A549 (cell line): ENCODE data around the gene ATP9A. TPM values are rescaled to one million over a fixed set of nuclear protein-coding genes. Genes with fewer than 3 reads are reported as not detected.
"Not testable (repeated sequence)": the region's sequence is repeated elsewhere in the genome, so short reads cannot be mapped to it uniquely, and the experiment has no call there.

Source experiments
- ATAC-seq, 2 experiments: fragments of 200-7000 bp in 1 of 2; fragments of >200 bp in 1 of 2; cut with Nextera tagmentation in 1 of 2; cut with Tn5 transposase in 1 of 2; 3 replicates each; pipeline versions ENCODE4 v1.8.0 to v1.9.1; 2018 to 2020; ENCODE audit warnings: mild to moderate bottlenecking in 1 of 2, moderate library complexity in 1 of 2
- CTCF ChIA-PET: fragments of 300-600 bp; sonication (Branson Sonifier 250); formaldehyde crosslinking; extraction: SDS; loops from one replicate; lab custom pipeline; 2021; ENCODE audit warnings: antibody characterized with exemption, inconsistent platforms; lab: Yijun Ruan, JAX
- POLR2A ChIA-PET: fragments of 350-600 bp; formaldehyde crosslinking; extraction: SDS; loops from one replicate; lab custom pipeline; 2021; ENCODE audit warnings: antibody characterized with exemption, inconsistent platforms; lab: Yijun Ruan, JAX
- DNase-seq, 2 experiments: peaks; one replicate each; pipeline versions ENCODE4 v3.0.0 to v3.0.0-alpha.2; 2011 to 2016; ENCODE audit warnings: low read depth in 1 of 2, low spot score in 1 of 2
- FAIRE-seq: peaks from 2 replicates; lab custom pipeline; 2011; peaks lifted over from hg19 to GRCh38; lab: Jason Lieb, UNC
- H3K27ac ChIP-seq, 2 experiments: fragments of >200 bp; sonication (Bioruptor Twin); formaldehyde crosslinking; 3 replicates each; pipeline ENCODE4 v1.5.1; 2016 to 2017
- H3K4me1 ChIP-seq: fragments of >200 bp; sonication (Bioruptor Twin); formaldehyde crosslinking; 3 replicates; pipeline ENCODE4 v1.6.1; 2016
- H3K4me2 ChIP-seq: fragments of >200 bp; sonication (Bioruptor Twin); formaldehyde crosslinking; 3 replicates; pipeline ENCODE4 v1.6.1; 2016
- H3K4me3 ChIP-seq: fragments of >200 bp; sonication (Bioruptor Twin); formaldehyde crosslinking; 3 replicates; pipeline ENCODE4 v1.5.1; 2016
- H3K9me3 ChIP-seq: fragments of >200 bp; sonication (Bioruptor Twin); formaldehyde crosslinking; 3 replicates; pipeline ENCODE4 v1.6.1; 2016
- CBX2 ChIP-seq: fragments of 200-600 bp; sonication (generic); IDR thresholded peaks from 2 replicates; pipeline ENCODE4 v1.6.1; 2016; ENCODE audit warnings: low read depth, mild to moderate bottlenecking, borderline replicate concordance
- CBX8 ChIP-seq: fragments of 200-600 bp; sonication (generic); IDR thresholded peaks from 2 replicates; pipeline ENCODE4 v1.6.1; 2016
- CEBPB ChIP-seq, 2 experiments: fragments of >200 bp in 1 of 2; sonication (Bioruptor Twin) in 1 of 2; formaldehyde crosslinking in 1 of 2; IDR thresholded peaks; 2 replicates each; pipeline ENCODE4 v1.6.1; 2012 to 2016
- CHD2 ChIP-seq: fragments of 150-350 bp; IDR thresholded peaks from 2 replicates; pipeline ENCODE4 v1.6.1; 2014; ENCODE audit warnings: low read length; ENCODE audit not compliant: partially characterized antibody
- EP300 ChIP-seq, 2 experiments: fragments of >200 bp; sonication (Bioruptor Twin); formaldehyde crosslinking; IDR thresholded peaks; 2 replicates in 1 of 2; 3 replicates in 1 of 2; pipeline ENCODE4 v1.6.1; 2016 to 2017
- FOSB ChIP-seq: fragments of 250-450 bp; sonication (Bioruptor Pico); IDR thresholded peaks from 2 replicates; pipeline ENCODE4 v1.5.0; 2020; ENCODE audit warnings: mild to moderate bottlenecking, moderate library complexity
- FOSL2 ChIP-seq, 2 experiments: fragments of 450-650 bp in 1 of 2; fragments of >200 bp in 1 of 2; sonication (Bioruptor Twin) in 1 of 2; formaldehyde crosslinking; IDR thresholded peaks; 2 replicates each; pipeline versions ENCODE4 v1.5.0 to v1.6.1; 2016 to 2020; ENCODE audit warnings: mild to moderate bottlenecking in 1 of 2, moderate library complexity in 1 of 2
- HDAC2 ChIP-seq: fragments of 200-600 bp; sonication (generic); IDR thresholded peaks from 2 replicates; pipeline ENCODE4 v1.6.1; 2016
- HOXB5 ChIP-seq: fragments of 250-450 bp; sonication (Bioruptor Pico); IDR thresholded peaks from 2 replicates; pipeline ENCODE4 v1.5.0; 2020; ENCODE audit warnings: mild to moderate bottlenecking, moderate library complexity
- JUN ChIP-seq, 2 experiments: fragments of >200 bp; sonication (Bioruptor Twin); formaldehyde crosslinking; IDR thresholded peaks; 2 replicates in 1 of 2; 3 replicates in 1 of 2; pipeline ENCODE4 v1.6.1; 2016 to 2017
- MYC ChIP-seq: IDR thresholded peaks from 2 replicates; pipeline ENCODE4 v1.6.1; 2012; ENCODE audit warnings: mild to moderate bottlenecking, inconsistent platforms, low read length, improper control_type of control experiment, borderline replicate concordance
- NFE2L2 ChIP-seq: fragments of 150-350 bp; conservative IDR thresholded peaks from 2 replicates; pipeline ENCODE4 v1.6.1; 2014; ENCODE audit warnings: low read length
- RAD21 ChIP-seq, 2 experiments: fragments of >200 bp in 1 of 2; sonication (Bioruptor Twin) in 1 of 2; formaldehyde crosslinking in 1 of 2; IDR thresholded peaks in 1 of 2; conservative IDR thresholded peaks in 1 of 2; 2 replicates in 1 of 2; 3 replicates in 1 of 2; pipeline ENCODE4 v1.6.1; 2012 to 2018; ENCODE audit warnings: inconsistent platforms in 1 of 2
- TP53 ChIP-seq: fragments of 250-450 bp; sonication (Bioruptor Pico); IDR thresholded peaks from 2 replicates; pipeline ENCODE4 v1.5.0; 2021; ENCODE audit warnings: mild to moderate bottlenecking, moderate library complexity
- ZFP36 ChIP-seq: fragments of 450-650 bp; IDR thresholded peaks from 2 replicates; pipeline ENCODE4 v1.6.1; 2014; ENCODE audit warnings: borderline replicate concordance; ENCODE audit not compliant: partially characterized antibody
- WGBS: methylation state at CpG from one replicate; pipeline ENCODE4 v1.1.6; 2017; ENCODE audit errors: missing lambda C conversion rate; 5-methylcytosine and 5-hydroxymethylcytosine counted together
- polyA plus RNA-seq, 4 experiments: library from polyadenylated mRNA; depleted of rRNA in 3 of 4; stranded (reverse); fragments of >200 nt; fragmentation: RNase III in 1 of 4; extraction: RNeasy Plus Mini Kit Qiagen cat#74134 plus additional on column Dnase treatment in 1 of 4; gene quantifications; 2 replicates in 3 of 4; 3 replicates in 1 of 4; pipeline ENCODE4 v1.2.3, GENCODE V29; 2011 to 2017
- TF ChIP-seq, protein P1 (sequence below): fragments of 200-600 bp; sonication (generic); IDR thresholded peaks from 2 replicates; pipeline ENCODE4 v1.6.1; 2016; ENCODE audit warnings: antibody characterized with exemption, mild to moderate bottlenecking, moderate library complexity
- TF ChIP-seq, protein P2 (sequence below): fragments of >200 bp; sonication (Bioruptor Twin); formaldehyde crosslinking; IDR thresholded peaks from 3 replicates; pipeline ENCODE4 v1.6.1; 2016
- TF ChIP-seq, protein P3 (sequence below): fragments of 150-350 bp; IDR thresholded peaks from 2 replicates; pipeline ENCODE4 v1.6.1; 2014; ENCODE audit warnings: low read depth, mild to moderate bottlenecking, low read length

ATP9A gene
- polyA plus RNA-seq, 2 of the 4 experiments (the other 2 are of a cell fraction), result 9.9 to 23.6 TPM

DNA sequence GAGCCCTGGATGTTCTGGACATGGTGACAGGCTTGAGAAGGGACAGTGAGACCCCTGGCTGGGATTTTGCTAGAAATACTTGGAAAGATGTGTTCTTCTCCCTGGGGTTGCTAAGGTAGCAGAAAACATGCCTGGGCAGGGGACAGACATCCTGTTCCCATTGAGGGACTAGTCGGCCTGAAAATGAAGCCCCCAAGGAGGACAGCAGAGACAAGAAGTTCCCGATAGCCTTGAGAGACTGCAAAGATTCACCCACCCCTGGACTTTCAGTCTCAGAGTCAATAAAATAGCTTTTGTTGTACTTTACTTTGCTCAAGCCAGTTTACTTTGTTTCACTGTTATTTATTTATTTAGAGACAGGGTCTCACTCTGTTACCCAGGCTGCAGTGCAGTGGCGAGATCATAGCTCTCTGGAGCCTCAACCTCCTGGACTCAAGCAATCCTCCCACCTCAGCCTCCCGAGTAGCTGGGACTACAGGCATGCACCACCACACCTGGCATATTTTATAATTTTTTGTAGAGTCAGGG lies 28.4 kb downstream of the ATP9A start (continued):
- TF ChIP-seq FOSB (CRISPR knock-in tag) (no peak), HDAC2 (no peak)

- DNase-seq, result peak in 1 of 2 experiments; percentile 35
- no peak for FAIRE-seq
- 84% methylated on average over 12 of the region's 12 CpGs for WGBS
- H3K9me3 ChIP-seq, result no peaks in the 10 kb centered on the region
- ChIA-PET CTCF (interaction anchor here (1.1 to 1.5 kb wide), 2 partner anchors 11 to 20 kb away, joined by 3 read pairs; no protein-coding TSS in a partner anchor), POLR2A (no interaction called here)
- peaks cover 40% of the 10 kb centered on the region for H3K4me1 ChIP-seq
- ATAC-seq, result no peak
- TF ChIP-seq, protein P1, sequence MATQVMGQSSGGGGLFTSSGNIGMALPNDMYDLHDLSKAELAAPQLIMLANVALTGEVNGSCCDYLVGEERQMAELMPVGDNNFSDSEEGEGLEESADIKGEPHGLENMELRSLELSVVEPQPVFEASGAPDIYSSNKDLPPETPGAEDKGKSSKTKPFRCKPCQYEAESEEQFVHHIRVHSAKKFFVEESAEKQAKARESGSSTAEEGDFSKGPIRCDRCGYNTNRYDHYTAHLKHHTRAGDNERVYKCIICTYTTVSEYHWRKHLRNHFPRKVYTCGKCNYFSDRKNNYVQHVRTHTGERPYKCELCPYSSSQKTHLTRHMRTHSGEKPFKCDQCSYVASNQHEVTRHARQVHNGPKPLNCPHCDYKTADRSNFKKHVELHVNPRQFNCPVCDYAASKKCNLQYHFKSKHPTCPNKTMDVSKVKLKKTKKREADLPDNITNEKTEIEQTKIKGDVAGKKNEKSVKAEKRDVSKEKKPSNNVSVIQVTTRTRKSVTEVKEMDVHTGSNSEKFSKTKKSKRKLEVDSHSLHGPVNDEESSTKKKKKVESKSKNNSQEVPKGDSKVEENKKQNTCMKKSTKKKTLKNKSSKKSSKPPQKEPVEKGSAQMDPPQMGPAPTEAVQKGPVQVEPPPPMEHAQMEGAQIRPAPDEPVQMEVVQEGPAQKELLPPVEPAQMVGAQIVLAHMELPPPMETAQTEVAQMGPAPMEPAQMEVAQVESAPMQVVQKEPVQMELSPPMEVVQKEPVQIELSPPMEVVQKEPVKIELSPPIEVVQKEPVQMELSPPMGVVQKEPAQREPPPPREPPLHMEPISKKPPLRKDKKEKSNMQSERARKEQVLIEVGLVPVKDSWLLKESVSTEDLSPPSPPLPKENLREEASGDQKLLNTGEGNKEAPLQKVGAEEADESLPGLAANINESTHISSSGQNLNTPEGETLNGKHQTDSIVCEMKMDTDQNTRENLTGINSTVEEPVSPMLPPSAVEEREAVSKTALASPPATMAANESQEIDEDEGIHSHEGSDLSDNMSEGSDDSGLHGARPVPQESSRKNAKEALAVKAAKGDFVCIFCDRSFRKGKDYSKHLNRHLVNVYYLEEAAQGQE, result no peak
- TF ChIP-seq HOXB5 (no peak), CHD2 (no peak), ZFP36 (no peak), CBX2 (no peak), MYC (no peak), CBX8 (no peak), CEBPB (IDR thresholded peaks at IDR 0.05) (no peak), RAD21 (conservative IDR thresholded peaks at IDR 0.05 in 1 of 2, IDR thresholded peaks at IDR 0.05 in 1 of 2) (no peak), TP53 (CRISPR knock-in tag) (no peak), JUN (IDR thresholded peaks at IDR 0.05) (no peak), FOSL2 (IDR thresholded peaks at IDR 0.05) (no peak), FOSL2 (CRISPR knock-in tag; IDR thresholded peaks at IDR 0.05) (no peak), EP300 (IDR thresholded peaks at IDR 0.05) (no peak), NFE2L2 (no peak)
- TF ChIP-seq, protein P2, sequence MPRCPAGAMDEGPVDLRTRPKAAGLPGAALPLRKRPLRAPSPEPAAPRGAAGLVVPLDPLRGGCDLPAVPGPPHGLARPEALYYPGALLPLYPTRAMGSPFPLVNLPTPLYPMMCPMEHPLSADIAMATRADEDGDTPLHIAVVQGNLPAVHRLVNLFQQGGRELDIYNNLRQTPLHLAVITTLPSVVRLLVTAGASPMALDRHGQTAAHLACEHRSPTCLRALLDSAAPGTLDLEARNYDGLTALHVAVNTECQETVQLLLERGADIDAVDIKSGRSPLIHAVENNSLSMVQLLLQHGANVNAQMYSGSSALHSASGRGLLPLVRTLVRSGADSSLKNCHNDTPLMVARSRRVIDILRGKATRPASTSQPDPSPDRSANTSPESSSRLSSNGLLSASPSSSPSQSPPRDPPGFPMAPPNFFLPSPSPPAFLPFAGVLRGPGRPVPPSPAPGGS, result no peak
- TF ChIP-seq, protein P3, sequence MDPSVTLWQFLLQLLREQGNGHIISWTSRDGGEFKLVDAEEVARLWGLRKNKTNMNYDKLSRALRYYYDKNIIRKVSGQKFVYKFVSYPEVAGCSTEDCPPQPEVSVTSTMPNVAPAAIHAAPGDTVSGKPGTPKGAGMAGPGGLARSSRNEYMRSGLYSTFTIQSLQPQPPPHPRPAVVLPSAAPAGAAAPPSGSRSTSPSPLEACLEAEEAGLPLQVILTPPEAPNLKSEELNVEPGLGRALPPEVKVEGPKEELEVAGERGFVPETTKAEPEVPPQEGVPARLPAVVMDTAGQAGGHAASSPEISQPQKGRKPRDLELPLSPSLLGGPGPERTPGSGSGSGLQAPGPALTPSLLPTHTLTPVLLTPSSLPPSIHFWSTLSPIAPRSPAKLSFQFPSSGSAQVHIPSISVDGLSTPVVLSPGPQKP, result no peak
- H3K27ac ChIP-seq, result peak overlapping the region in 1 of 2 experiments; percentile 26; a peak in 3 of 6 replicates
- H3K4me3 ChIP-seq, result no peak overlapping the region
- H3K4me2 ChIP-seq, result no peak overlapping the region
Measured at GRCh38 chr20:51738877-51739447, 29.2 kb downstream of the ATP9A start.

DNA sequence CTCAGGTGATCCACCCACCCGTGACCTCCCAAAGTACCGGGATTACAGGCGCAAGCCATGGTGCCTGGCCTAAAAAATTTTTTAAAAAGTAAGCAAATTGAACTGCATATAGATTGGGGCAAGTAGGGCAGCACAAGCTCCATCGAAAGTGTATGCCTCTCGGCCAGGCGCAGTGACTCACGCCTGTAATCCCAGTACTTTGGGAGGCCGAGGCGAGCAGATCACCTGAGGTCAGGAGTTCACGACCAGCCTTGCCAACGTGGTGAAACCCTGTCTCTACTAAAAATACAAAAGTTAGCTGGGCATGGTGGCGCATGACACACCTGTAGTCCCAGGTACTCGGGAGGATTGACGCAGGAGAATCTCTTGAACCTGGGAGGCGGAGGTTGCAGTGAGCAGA lies 29.9 kb downstream of the ATP9A start:
- peaks cover 33% of the 10 kb centered on the region for H3K4me1 ChIP-seq
- POLR2A ChIA-PET, H3K27ac ChIP-seq, FAIRE-seq, H3K4me3 ChIP-seq, H3K4me2 ChIP-seq, DNase-seq, ATAC-seq, H3K9me3 ChIP-seq: not testable (repeated sequence)
- 95% methylated on average over 15 of the region's 15 CpGs for WGBS
- CTCF ChIA-PET, result interaction anchor here (0.9 kb wide), 1 partner anchor 412 kb away, joined by 3 read pairs; no protein-coding TSS in a partner anchor
